HG03159 (cell line): ENCODE measurements around the gene S100A16.
"Not testable (repeated sequence)": the region's sequence is repeated elsewhere in the genome, so short reads cannot be mapped to it uniquely, and the experiment has no call there.

Source experiments
- ATAC-seq: cut with Tn5 transposase; IDR thresholded peaks from one replicate; pipeline ENCODE4 v1.9.1; 2021; ENCODE audit warnings: mild to moderate bottlenecking, moderate library complexity; ENCODE audit not compliant: unreplicated experiment

S100A16 gene

DNA sequence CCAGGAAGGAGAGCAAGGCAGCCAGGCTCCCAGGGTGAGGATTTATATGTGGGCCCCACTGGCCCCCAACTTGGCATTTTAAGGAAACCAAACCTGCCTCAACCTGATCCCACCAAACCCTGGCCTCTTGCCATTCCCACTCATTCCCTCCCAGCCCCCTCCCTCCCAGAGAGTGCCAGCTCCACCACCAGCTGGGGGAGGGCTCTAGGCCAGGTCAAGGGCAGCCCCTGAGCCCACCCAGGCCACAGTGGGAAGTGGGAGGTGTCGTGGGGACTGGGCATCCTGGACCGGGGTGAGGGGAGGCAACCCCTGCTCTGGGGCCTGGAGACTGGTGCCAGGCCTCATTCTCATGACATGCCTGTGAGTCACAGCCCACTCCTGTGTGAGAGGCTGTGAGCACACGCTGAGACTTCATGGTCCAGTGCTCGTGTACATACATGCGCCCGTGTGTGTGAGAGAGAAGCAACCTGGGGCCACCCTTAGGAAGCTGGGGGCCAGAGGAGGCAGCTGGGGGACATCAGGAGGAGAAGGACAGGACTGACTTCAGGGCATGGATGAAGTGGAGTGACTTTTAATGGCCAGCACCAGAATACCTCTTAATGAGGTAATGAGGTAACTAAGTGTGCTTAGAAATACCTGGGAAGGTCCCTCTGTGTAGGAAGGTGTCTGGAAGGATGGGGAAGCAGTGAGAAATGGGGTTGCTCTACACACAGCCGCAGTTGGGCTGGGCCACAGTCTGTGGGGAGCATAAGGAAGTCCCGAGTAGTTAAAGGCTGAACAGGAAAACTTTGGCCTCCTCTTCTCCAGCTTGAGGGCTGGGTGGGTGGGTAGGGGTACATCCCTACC, 47.2 kb downstream of the S100A16 start, which contains the start of gene S100A2:
Gene S100A2, minus strand, starts transcription at position 316 of the 846 bp plus-strand sequence. CDS start 1,967 bp downstream, outside the sequence.
- no peak for ATAC-seq

DNA sequence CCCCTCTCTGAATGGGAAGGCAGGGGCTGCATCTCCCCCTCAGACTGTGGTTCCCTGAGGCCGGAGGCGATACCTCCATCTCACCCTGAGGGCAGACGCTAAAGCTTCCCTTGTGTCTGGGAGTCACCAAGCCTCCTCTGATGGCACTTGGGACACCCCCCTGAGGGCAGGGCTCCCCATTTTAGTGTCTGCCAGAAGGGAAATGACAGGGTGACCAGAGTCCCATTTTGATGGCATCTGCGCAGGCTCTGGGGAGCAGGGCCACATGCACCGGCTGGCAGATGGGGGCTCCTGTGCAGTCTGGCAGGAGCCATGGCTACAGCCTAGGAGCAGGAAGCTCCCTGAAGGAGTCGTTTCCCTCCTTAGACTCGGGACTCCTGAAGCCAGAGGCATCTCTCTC, 48.9 kb downstream of the S100A16 start:
- no peak for ATAC-seq

DNA sequence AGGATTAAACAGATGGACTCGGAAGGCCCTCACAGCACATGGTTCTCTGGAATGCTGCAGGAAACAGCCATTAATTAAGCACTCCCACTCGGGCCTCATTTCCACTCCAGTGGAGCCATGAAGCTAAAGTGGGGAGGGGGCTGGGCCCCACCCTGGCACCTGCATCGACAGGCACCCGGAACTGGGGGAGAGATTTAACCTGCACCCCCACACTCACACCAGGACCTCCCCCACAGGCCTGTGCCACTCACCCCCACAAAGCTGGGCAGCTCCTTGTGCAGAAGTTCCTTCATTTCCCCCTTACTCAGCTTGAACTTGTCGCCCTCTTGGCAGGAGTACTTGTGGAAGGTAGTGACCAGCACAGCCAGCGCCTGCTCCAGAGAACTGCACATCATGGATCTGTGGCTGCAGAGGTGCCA, 49.4 kb downstream of the S100A16 start:
- ATAC-seq = no peak

DNA sequence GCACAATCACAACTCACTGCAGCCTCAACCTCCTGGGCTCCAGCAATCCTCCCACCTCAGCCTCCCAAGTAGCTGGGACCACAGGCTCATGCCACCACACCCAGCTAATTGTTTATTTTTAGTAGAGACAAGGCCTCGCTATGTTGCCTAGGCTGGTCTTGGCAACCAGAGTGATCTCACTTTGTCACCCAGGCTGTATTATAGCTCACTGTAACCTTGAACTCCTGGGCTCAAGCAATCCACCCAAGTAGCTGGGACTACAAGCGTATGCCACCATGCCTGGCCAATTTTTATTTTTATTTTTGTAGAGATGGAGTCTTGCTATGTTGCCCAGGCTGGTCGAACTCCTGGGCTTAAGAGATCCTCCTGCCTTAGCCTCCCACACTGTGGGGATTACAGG, 50.9 kb downstream of the S100A16 start:
- not testable (repeated sequence) for ATAC-seq

DNA sequence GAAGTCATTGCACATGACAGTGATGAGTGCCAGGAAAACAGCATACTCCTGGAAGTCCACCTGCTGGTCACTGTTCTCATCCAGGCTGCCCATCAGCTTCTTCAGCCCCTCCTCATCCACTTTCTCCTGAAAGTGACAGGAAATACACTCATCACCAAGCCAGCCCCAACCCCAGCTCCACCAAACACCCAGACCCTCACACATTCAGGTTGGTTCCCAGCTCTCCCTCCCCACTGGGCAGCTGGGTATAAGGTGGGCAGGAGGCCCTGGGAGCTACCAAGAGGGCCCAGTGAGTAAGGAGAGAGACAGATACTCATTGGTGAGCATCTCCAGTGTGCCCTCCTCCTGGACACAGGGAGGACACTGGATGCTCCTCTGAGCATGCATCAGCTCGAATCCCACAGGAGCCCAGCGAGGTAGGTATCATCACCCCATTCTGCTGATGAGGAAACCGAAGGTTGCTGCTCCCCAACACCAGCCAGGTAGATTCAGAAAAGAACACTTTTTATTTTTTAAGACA, 51.4 kb downstream of the S100A16 start:
- no peak for ATAC-seq

DNA sequence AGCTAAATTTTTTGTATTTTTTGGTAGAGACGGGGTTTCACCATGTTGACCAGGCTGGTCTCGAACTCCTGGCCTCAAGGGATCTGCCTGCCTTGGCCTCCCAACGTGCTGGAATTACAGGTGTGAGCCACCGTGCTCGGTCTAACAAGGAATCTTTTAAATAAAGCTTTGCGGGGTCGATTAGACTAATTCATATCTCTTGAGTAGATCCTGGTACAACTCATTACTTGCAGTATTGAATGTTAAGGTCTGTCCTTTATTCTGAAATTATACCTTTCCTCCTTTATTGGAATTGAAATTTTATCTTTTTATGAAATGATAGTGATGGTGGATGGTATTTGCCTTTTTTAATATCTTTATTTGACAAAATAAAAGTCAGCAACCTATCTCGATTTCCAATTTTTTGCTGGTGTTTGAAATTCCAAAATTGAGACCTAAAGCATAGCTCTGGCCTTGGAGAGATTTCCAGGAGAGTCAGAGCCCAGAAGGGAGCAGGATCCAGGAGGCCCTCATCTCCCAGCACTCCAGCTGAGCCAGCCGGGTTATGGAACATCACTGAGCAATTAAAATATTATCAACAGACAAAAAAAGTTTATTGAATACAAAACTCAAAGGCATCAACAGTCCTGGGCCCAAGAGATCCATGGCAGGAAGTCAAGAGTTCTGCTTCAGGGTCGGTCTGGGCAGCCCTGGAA, 52.0 kb downstream of the S100A16 start:
- no peak for ATAC-seq

DNA sequence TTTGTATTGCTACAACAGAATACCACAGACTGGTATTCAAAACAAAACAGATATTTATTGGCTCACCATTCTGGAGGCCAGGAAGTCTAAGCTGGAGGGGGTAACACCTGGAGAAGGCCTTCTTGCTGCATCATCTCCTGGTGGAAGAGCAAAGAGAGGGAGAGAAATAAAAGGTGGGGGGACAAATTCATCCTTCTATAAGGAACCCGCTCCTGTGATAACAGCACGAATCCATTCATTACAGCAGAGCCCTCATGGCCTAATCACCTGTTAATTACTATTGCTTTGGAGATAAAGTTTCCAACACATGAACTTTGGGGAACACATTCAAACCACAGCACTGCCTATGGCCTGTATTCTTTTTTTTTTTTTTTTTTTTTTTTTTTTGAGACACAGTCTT, 52.7 kb downstream of the S100A16 start:
- no peak for ATAC-seq

DNA sequence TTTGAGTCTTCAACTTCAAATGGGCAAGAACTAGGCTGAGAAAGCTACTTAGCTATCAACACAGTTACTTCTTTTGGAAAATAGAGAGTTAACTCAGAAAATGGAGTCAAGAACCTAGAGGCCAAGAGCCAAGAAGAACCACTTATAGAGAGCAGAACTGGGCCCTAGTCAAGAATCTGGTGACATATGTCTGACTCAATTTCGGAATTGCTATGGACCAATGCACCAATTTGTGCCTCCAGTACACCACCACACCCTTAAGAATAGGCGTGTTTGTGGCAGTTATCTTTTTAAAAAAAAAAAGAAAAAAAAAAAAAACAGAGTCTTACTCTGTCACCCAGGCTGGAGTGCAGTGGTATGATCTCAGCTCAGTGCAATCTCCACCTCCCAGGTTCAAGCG, 55.1 kb downstream of the S100A16 start:
- ATAC-seq = no peak
